Measurements from ENCODE around the gene GPR78.

The GPR78 gene

DNA sequence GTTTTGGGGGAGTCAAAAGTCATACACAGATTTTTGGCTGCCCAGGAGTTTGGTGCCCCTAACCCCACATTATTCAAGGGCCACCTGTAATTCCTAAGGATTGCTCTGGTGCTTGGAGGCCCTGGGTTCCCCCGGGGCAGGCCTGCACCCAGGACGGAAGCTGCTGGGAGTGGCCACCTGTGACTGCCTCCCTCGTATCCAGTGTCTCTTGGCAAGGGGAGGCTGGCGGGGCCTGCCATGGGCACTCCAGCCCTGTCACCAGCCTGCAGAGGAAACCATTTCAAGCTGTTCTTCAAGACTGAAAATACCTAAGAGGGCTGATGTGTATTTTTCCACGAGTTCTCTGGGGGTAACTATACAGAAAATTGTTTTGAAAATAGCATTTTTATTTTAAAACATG is 24.5 kb upstream of the GPR78 start:
- H3K4me1 ChIP-seq = no peaks in the 10 kb centered on the region
- H3K79me2 ChIP-seq = no peaks in the 10 kb centered on the region
- no peak overlapping the region for H3K4me3 ChIP-seq (ENCODE audit: low read depth, low read length)
- no peaks in the 10 kb centered on the region for H3K27me3 ChIP-seq (ENCODE audit: control insufficient read depth, insufficient read depth, low read length)
- no peaks in the 10 kb centered on the region for H3K36me3 ChIP-seq (ENCODE audit: control insufficient read depth, insufficient read depth, low read length)
- H3K9me3 ChIP-seq (ENCODE audit: control insufficient read depth, low read length) = no peaks in the 10 kb centered on the region
- TF ChIP-seq, protein P1, sequence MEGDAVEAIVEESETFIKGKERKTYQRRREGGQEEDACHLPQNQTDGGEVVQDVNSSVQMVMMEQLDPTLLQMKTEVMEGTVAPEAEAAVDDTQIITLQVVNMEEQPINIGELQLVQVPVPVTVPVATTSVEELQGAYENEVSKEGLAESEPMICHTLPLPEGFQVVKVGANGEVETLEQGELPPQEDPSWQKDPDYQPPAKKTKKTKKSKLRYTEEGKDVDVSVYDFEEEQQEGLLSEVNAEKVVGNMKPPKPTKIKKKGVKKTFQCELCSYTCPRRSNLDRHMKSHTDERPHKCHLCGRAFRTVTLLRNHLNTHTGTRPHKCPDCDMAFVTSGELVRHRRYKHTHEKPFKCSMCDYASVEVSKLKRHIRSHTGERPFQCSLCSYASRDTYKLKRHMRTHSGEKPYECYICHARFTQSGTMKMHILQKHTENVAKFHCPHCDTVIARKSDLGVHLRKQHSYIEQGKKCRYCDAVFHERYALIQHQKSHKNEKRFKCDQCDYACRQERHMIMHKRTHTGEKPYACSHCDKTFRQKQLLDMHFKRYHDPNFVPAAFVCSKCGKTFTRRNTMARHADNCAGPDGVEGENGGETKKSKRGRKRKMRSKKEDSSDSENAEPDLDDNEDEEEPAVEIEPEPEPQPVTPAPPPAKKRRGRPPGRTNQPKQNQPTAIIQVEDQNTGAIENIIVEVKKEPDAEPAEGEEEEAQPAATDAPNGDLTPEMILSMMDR (IDR thresholded peaks at IDR 0.05) = no peak
- H3K27ac ChIP-seq = no peak overlapping the region
- no peak overlapping the region for H2AFZ ChIP-seq
- H3K4me2 ChIP-seq (ENCODE audit: low read length) = no peak overlapping the region
- no peak overlapping the region for H3K9ac ChIP-seq

DNA sequence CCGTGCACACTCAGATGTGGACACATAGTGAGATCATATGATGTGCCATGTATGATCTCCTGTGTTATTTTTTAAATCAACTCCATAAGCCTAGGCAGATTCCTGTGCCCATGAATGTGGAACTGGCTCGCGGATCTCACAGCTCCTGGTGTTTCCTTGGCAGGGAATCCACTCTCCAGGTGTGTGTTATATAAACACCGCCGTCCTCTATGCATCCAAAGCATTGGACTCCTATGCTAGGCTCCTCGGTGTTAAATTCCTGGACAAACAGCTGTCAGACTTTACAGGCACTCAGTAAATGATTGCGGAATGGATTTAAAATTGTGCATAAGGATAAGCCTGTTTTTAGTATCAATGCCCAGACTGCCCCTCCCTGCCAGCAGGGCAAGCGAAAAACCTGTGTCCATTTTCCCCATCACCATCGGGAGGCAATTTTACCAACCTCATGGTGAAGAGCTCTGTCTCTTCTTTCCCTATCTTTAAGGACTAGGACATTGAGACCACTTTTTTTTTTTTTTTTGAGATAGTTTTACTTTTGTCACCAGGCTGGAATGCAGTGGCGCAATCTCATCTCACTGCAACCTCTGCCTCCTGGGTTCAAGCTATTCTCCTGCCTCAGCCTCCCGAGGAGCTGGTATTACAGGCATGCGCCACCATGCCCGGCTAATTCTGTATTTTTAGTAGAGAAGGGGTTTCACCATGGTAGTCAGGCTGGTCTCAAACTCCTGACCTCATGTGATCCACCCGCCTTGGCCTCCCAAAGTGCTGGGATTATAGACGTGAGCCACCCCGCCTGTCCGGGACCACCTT is 23.6 kb upstream of the GPR78 start:
- Histone ChIP-seq H3K27me3 (ENCODE audit: control insufficient read depth, insufficient read depth, low read length) (no peaks in the 10 kb centered on the region), H3K4me3 (ENCODE audit: low read depth, low read length) (no peak overlapping the region), H3K27ac (no peak overlapping the region), H3K36me3 (ENCODE audit: control insufficient read depth, insufficient read depth, low read length) (no peaks in the 10 kb centered on the region), H3K4me2 (ENCODE audit: low read length) (no peak overlapping the region), H2AFZ (no peak overlapping the region), H3K9me3 (ENCODE audit: control insufficient read depth, low read length) (no peaks in the 10 kb centered on the region), H3K79me2 (no peaks in the 10 kb centered on the region), H3K4me1 (no peaks in the 10 kb centered on the region), H3K9ac (no peak overlapping the region)
- TF ChIP-seq, protein P1 (IDR thresholded peaks at IDR 0.05) = no peak

DNA sequence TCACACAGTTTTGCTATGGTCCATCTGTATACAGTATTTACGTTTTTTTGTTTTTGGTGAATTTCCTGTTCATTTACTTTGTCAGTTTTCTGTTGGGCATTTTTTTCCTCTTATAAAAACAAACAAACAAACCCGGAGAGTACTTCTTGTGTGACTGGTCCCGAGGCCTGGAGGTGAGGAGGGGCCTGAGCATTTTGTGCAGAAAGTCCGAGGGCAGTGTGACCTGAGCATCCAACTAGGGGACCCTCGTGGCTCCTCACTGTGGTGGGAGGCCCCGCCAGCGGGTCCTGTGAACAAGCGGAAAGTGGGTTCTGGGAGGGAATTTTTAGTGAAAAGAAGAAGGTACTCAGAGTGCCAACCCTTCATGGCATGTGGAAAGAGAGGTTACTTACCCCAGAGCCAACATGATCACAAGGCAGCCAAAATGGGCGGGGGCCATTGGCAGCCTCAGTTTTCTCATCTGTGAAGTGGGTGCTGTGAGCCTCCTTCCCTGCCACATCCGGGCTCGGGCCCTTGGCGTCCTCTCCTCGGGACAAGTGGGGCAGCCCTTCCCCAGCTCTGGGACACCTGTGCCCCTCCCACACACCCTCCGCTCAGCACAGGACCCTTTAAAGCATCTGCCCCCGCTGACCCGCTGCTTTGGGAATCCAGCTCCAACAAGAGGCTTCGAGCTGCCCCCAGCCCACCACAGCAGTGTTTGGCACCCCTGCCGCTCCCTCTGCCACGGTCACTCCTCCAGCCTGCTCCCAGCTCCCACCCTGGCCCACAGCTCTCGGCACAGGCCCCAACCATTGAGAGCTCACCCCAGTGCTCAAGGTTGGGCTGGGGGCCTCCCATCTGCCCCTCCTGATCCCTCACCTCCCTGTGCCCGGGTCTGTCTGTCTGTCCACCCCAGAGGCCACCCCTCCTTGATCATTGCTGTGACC is 22.8 kb upstream of the GPR78 start:
- no peak overlapping the region for H3K9ac ChIP-seq
- no peak overlapping the region for H3K4me3 ChIP-seq (ENCODE audit: low read depth, low read length)
- H2AFZ ChIP-seq = no peak overlapping the region
- no peaks in the 10 kb centered on the region for H3K4me1 ChIP-seq
- no peak overlapping the region for H3K27ac ChIP-seq
- H3K36me3 ChIP-seq (ENCODE audit: control insufficient read depth, insufficient read depth, low read length) = no peaks in the 10 kb centered on the region
- no peak overlapping the region for H3K4me2 ChIP-seq (ENCODE audit: low read length)
- H3K79me2 ChIP-seq = no peaks in the 10 kb centered on the region
- TF ChIP-seq, protein P1 (IDR thresholded peaks at IDR 0.05) = no peak
- no peaks in the 10 kb centered on the region for H3K9me3 ChIP-seq (ENCODE audit: control insufficient read depth, low read length)
- H3K27me3 ChIP-seq (ENCODE audit: control insufficient read depth, insufficient read depth, low read length) = no peaks in the 10 kb centered on the region

DNA sequence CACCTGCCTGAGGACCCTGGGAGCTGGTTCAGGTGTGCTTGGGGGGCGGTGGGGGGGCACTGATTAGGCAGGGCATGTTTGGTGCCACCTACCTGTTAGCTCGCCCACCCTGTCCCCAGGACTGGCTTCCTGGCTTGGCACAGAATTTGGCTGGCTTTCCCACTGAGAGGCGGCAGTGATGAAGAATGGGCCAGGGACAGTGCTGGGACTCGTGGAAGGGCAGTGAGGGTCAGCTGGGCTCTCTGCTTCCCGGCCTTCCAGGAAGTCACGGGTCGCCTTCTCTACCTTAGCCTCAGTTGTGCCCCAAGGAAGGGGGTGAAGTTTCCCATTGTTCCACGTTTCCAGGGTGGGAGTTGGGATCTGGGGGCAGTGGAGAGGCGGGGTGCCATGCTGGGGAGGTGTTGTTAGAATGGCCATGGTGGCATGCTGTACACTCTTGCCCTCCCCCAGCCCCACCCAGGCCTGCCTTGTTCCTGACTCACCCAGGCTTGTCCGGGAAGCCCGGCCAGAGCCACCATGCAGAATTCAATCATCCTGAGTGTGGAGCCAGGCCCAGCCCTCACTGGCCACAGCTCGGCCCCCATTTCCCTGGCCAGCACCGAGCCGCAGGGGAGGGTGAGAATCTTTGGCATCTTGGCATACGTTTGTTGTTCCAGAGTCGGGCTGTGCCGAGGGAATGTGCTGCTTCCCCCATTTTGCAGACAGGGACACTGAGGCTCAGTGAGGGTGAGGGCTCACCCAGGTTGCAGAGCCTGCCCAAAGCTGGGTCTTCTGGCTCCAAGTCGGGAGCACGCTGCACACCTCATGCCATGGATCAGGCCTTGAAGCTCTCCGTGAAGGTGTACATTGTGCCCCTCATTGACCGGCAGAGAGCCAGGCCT is 21.9 kb upstream of the GPR78 start:
- Histone ChIP-seq H3K36me3 (ENCODE audit: control insufficient read depth, insufficient read depth, low read length) (no peaks in the 10 kb centered on the region), H3K4me1 (no peaks in the 10 kb centered on the region), H3K27ac (no peak overlapping the region)

More for the DNA sequence above, 21.9 kb upstream of the GPR78 start:
- H3K4me2 ChIP-seq (ENCODE audit: low read length) = no peak overlapping the region
- H3K9me3 ChIP-seq (ENCODE audit: control insufficient read depth, low read length) = no peaks in the 10 kb centered on the region
- TF ChIP-seq, protein P1 (IDR thresholded peaks at IDR 0.05) = no peak
- no peak overlapping the region for H3K9ac ChIP-seq
- H3K79me2 ChIP-seq = no peaks in the 10 kb centered on the region
- no peak overlapping the region for H3K4me3 ChIP-seq (ENCODE audit: low read depth, low read length)
- H2AFZ ChIP-seq = no peak overlapping the region
- no peaks in the 10 kb centered on the region for H3K27me3 ChIP-seq (ENCODE audit: control insufficient read depth, insufficient read depth, low read length)
